22Rv1 (cell line): Measurements from ENCODE around the gene GMDS.

Source experiments
- CTCF ChIP-seq: fragments of 450-650 bp; IDR thresholded peaks from 2 replicates; pipeline ENCODE4 v1.5.1; 2017; ENCODE audit warnings: mild to moderate bottlenecking
- ZFX ChIP-seq: fragments of 450-650 bp; IDR thresholded peaks from 2 replicates; pipeline ENCODE4 v1.6.1; 2017; ENCODE audit warnings: antibody characterized with exemption, borderline replicate concordance

- no peak for TF ChIP-seq CTCF
- no peak for TF ChIP-seq ZFX
These were observed 142.4 kb downstream of the GMDS start for GRCh38 chr6:2102966-2103365.
